Measurements from ENCODE around the gene LRRC41.

- TF ChIP-seq CTCF (conservative IDR thresholded peaks at IDR 0.05 in 1 of 2, IDR thresholded peaks at IDR 0.05 in 1 of 2; ENCODE audit: extremely low read depth in 1 of 2, insufficient read depth in 1 of 2, low read depth in 1 of 2, low read length in 2 of 2), result no peak
- no peak for TF ChIP-seq EZH2 (IDR thresholded peaks at IDR 0.05; ENCODE audit: borderline replicate concordance, low read length)
These were observed 38.0 kb upstream of the LRRC41 start for GRCh38 chr1:46341222-46342083.

All from mammary epithelial cell (primary cell).